ENCODE measurements around the gene COL13A1. TPM values are rescaled to one million over a fixed set of nuclear protein-coding genes. Genes with fewer than 3 reads are reported as not detected.

Gene COL13A1
- total and polyA plus RNA-seq, 4 donors: 3.5 to 32.8 (median 11.5) TPM

- intact Hi-C loops (cut with DNase I): no loop called here
- H3K4me1 ChIP-seq (ENCODE audit: control insufficient read depth in 1 of 2, insufficient read depth in 2 of 2, low read length in 2 of 2): no peaks in the 10 kb centered on the region
- H3K9me3 ChIP-seq (ENCODE audit: control insufficient read depth, low read length): no peaks in the 10 kb centered on the region
- DNase-seq: no peak
- H3K4me3 ChIP-seq (ENCODE audit: low read length in 2 of 2): no peak overlapping the region
- peaks cover 0 to 2% of the 10 kb centered on the region in 2 donors for H3K36me3 ChIP-seq (ENCODE audit: control insufficient read depth in 1 of 2, insufficient read depth in 2 of 2, low read length in 1 of 2)
- no peaks in the 10 kb centered on the region for H3K27me3 ChIP-seq (ENCODE audit: control insufficient read depth in 1 of 2, insufficient read depth in 2 of 2, low read length in 1 of 2)
- WGBS, 2 donors: 86 to 95% methylated on average over 2 of the region's 2 CpGs
- H3K27ac ChIP-seq (ENCODE audit: low read depth in 1 of 2, low read length in 2 of 2): no peak overlapping the region
- ATAC-seq (ENCODE audit: low FRiP score): no peak
These were observed 67.1 kb downstream of the COL13A1 start for GRCh38 chr10:69868821-69869220.

DNA sequence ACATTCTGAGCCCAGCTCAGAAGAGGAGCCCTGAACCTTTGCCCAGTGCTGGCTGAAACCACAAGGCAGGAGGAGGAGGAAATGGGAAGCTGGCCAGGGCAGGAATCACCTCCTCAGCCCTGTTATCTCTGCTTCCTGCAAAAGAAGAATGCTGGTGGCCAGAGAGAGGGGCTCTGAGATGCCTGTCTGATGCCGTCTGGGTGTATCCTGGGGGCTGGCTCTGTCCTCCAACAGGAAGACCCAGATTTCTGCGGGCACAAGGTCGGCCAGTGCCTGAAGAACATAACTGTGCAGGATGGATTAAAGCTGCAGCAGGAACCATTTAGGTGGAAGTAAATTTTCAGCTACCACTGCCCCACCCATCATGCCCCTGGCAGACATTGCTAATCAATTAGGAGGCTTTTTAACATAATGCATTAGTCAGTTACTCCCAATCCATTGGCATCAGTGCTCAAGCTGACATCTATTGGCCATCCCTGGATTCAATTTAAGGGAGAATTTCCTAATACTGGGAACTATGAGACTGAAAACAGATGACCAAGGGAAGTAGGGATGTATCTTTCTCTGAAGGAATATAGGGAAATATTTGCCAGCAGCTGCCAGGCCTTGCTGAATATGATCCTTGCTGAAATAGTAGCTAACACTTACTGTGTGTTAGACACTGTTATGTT, 67.7 kb downstream of the COL13A1 start:
- DNase-seq (no peak), ATAC-seq (ENCODE audit: low FRiP score) (no peak)
- Histone ChIP-seq H3K4me3 (ENCODE audit: low read length in 2 of 2) (no peak overlapping the region), H3K36me3 (ENCODE audit: control insufficient read depth in 1 of 2, insufficient read depth in 2 of 2, low read length in 1 of 2) (peaks cover 0 to 2% of the 10 kb centered on the region in 2 donors), H3K9me3 (ENCODE audit: control insufficient read depth, low read length) (no peaks in the 10 kb centered on the region), H3K27me3 (ENCODE audit: control insufficient read depth in 1 of 2, insufficient read depth in 2 of 2, low read length in 1 of 2) (no peaks in the 10 kb centered on the region), H3K27ac (ENCODE audit: low read depth in 1 of 2, low read length in 2 of 2) (no peak overlapping the region), H3K4me1 (ENCODE audit: control insufficient read depth in 1 of 2, insufficient read depth in 2 of 2, low read length in 2 of 2) (no peaks in the 10 kb centered on the region)
- 90 to 96% methylated on average over 3 of the region's 3 CpGs for WGBS, 2 donors
- intact Hi-C loops (cut with DNase I): no loop called here

DNA sequence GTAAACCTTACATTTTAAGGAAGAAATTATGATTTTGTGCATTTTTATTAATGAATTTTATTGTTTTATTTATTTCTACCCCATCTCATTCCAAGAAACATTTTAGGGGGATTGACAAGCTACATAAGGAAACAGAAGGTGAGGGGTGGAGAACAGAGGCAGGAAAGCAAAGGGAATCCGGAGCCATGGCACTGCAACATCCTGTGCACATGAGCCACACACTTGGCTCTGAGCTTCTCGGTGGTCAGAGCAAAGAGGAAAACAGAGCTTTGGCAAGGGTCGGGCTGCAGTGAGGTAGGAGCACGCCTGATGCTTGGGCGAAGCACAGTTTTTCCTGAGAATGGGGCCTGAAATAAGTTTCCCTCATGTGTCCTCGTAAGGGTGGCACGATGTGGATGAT, 68.9 kb downstream of the COL13A1 start:
- 95% methylated on average over 7 of the region's 7 CpGs for WGBS, 2 donors
- peaks cover 0 to 2% of the 10 kb centered on the region in 2 donors for H3K36me3 ChIP-seq (ENCODE audit: control insufficient read depth in 1 of 2, insufficient read depth in 2 of 2, low read length in 1 of 2)
- ATAC-seq (ENCODE audit: low FRiP score) (no peak), DNase-seq (no peak)
- H3K4me3 ChIP-seq (ENCODE audit: low read length in 2 of 2): no peak overlapping the region
- H3K27me3 ChIP-seq (ENCODE audit: control insufficient read depth in 1 of 2, insufficient read depth in 2 of 2, low read length in 1 of 2): no peaks in the 10 kb centered on the region
- H3K27ac ChIP-seq (ENCODE audit: low read depth in 1 of 2, low read length in 2 of 2): no peak overlapping the region
- no peaks in the 10 kb centered on the region for H3K9me3 ChIP-seq (ENCODE audit: control insufficient read depth, low read length)
- no peaks in the 10 kb centered on the region for H3K4me1 ChIP-seq (ENCODE audit: control insufficient read depth in 1 of 2, insufficient read depth in 2 of 2, low read length in 2 of 2)
- intact Hi-C loops (cut with DNase I): no loop called here

DNA sequence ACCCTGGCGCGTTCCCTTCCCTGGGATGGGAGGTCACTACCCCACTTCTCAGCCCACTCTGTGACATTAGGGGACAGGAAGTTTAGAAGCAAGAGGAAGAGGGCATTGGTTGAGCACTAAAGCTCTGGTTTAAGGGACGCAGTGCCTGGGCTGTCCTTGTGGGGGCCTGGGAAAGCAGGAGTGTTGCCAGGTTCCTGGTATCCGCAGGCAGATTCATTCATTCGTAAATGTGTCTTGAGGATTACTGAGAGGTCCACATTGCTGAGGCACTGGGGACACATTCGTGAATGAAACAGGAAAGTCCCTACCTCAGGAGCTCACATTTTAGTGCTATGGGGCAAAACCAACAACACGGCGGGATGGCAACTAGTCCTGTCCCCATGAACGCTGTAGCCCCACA, 69.4 kb downstream of the COL13A1 start:
- no peak overlapping the region for H3K4me3 ChIP-seq (ENCODE audit: low read length in 2 of 2)
- DNase-seq (no peak), ATAC-seq (ENCODE audit: low FRiP score) (no peak)
- H3K9me3 ChIP-seq (ENCODE audit: control insufficient read depth, low read length): no peaks in the 10 kb centered on the region
- H3K27me3 ChIP-seq (ENCODE audit: control insufficient read depth in 1 of 2, insufficient read depth in 2 of 2, low read length in 1 of 2): no peaks in the 10 kb centered on the region
- H3K36me3 ChIP-seq (ENCODE audit: control insufficient read depth in 1 of 2, insufficient read depth in 2 of 2, low read length in 1 of 2): peaks cover 0 to 2% of the 10 kb centered on the region in 2 donors
- WGBS, 2 donors: 94% methylated on average over 9 of the region's 9 CpGs
- no peaks in the 10 kb centered on the region for H3K4me1 ChIP-seq (ENCODE audit: control insufficient read depth in 1 of 2, insufficient read depth in 2 of 2, low read length in 2 of 2)
- intact Hi-C loops (cut with DNase I): no loop called here
- H3K27ac ChIP-seq (ENCODE audit: low read depth in 1 of 2, low read length in 2 of 2): no peak overlapping the region

GRCh38 chr10:69872323-69872722, 70.6 kb downstream of the COL13A1 start:
- 49 to 73% methylated on average over 2 of the region's 2 CpGs for WGBS, 2 donors
- no peak for ATAC-seq (ENCODE audit: low FRiP score)
- no peaks in the 10 kb centered on the region for H3K27me3 ChIP-seq (ENCODE audit: control insufficient read depth in 1 of 2, insufficient read depth in 2 of 2, low read length in 1 of 2)
- DNase-seq: no peak
- no peaks in the 10 kb centered on the region for H3K4me1 ChIP-seq (ENCODE audit: control insufficient read depth in 1 of 2, insufficient read depth in 2 of 2, low read length in 2 of 2)
- no peak overlapping the region for H3K27ac ChIP-seq (ENCODE audit: low read depth in 1 of 2, low read length in 2 of 2)
- no peaks in the 10 kb centered on the region for H3K9me3 ChIP-seq (ENCODE audit: control insufficient read depth, low read length)
- peaks cover 0 to 2% of the 10 kb centered on the region in 2 donors for H3K36me3 ChIP-seq (ENCODE audit: control insufficient read depth in 1 of 2, insufficient read depth in 2 of 2, low read length in 1 of 2)
- intact Hi-C loops (cut with DNase I): no loop called here
- no peak overlapping the region for H3K4me3 ChIP-seq (ENCODE audit: low read length in 2 of 2)

- H3K4me1 ChIP-seq (ENCODE audit: control insufficient read depth in 1 of 2, insufficient read depth in 2 of 2, low read length in 2 of 2): no peaks in the 10 kb centered on the region
- WGBS, 2 donors: 80 to 96% methylated on average over 4 of the region's 4 CpGs
- peaks cover 0 to 2% of the 10 kb centered on the region in 2 donors for H3K36me3 ChIP-seq (ENCODE audit: control insufficient read depth in 1 of 2, insufficient read depth in 2 of 2, low read length in 1 of 2)
- no peak overlapping the region for H3K27ac ChIP-seq (ENCODE audit: low read depth in 1 of 2, low read length in 2 of 2)
- DNase-seq (no peak), ATAC-seq (ENCODE audit: low FRiP score) (no peak)
- H3K4me3 ChIP-seq (ENCODE audit: low read length in 2 of 2): no peak overlapping the region
- no peaks in the 10 kb centered on the region for H3K9me3 ChIP-seq (ENCODE audit: control insufficient read depth, low read length)
- H3K27me3 ChIP-seq (ENCODE audit: control insufficient read depth in 1 of 2, insufficient read depth in 2 of 2, low read length in 1 of 2): no peaks in the 10 kb centered on the region
- intact Hi-C loops (cut with DNase I): no loop called here
These were observed 71.5 kb downstream of the COL13A1 start for GRCh38 chr10:69873135-69873639.

DNA sequence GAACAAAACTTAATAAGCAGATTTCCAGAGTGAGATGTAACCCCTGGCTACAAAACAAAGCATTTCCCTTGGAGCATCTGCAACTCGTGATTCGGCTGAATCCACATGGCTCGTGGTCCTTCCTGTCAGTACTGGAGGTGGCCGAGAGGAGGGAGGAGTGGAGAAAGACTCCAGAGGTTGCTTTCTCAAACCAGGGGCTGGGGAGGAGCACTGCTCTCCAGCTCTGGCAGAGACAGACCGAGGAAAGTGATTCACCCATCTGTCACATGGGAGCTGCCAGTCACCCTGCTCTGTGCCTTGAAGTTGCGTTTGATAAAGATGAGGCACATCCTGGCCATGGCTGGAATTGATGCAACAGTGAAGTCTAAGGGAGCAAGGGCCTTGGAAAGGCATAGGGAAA, 72.7 kb downstream of the COL13A1 start:
- intact Hi-C loops (cut with DNase I): no loop called here
- H3K4me1 ChIP-seq (ENCODE audit: control insufficient read depth in 1 of 2, insufficient read depth in 2 of 2, low read length in 2 of 2): no peaks in the 10 kb centered on the region
- no peak for DNase-seq
- H3K36me3 ChIP-seq (ENCODE audit: control insufficient read depth in 1 of 2, insufficient read depth in 2 of 2, low read length in 1 of 2): peaks cover 0 to 2% of the 10 kb centered on the region in 2 donors
- no peak for ATAC-seq (ENCODE audit: low FRiP score)
- 77 to 87% methylated on average over 6 of the region's 6 CpGs for WGBS, 2 donors
- no peaks in the 10 kb centered on the region for H3K27me3 ChIP-seq (ENCODE audit: control insufficient read depth in 1 of 2, insufficient read depth in 2 of 2, low read length in 1 of 2)
- no peak overlapping the region for H3K27ac ChIP-seq (ENCODE audit: low read depth in 1 of 2, low read length in 2 of 2)
- H3K4me3 ChIP-seq (ENCODE audit: low read length in 2 of 2): no peak overlapping the region
- H3K9me3 ChIP-seq (ENCODE audit: control insufficient read depth, low read length): no peaks in the 10 kb centered on the region

GRCh38 chr10:69875856-69876255, 74.2 kb downstream of the COL13A1 start:
- 95 to 96% methylated on average over 4 of the region's 4 CpGs for WGBS, 2 donors
- no peaks in the 10 kb centered on the region for H3K4me1 ChIP-seq (ENCODE audit: control insufficient read depth in 1 of 2, insufficient read depth in 2 of 2, low read length in 2 of 2)
- no peaks in the 10 kb centered on the region for H3K36me3 ChIP-seq (ENCODE audit: control insufficient read depth in 1 of 2, insufficient read depth in 2 of 2, low read length in 1 of 2)
- H3K27ac ChIP-seq (ENCODE audit: low read depth in 1 of 2, low read length in 2 of 2): no peak overlapping the region
- ATAC-seq (ENCODE audit: low FRiP score) (no peak), DNase-seq (no peak)
- H3K4me3 ChIP-seq (ENCODE audit: low read length in 2 of 2): no peak overlapping the region
- intact Hi-C loops (cut with DNase I): no loop called here
- H3K27me3 ChIP-seq (ENCODE audit: control insufficient read depth in 1 of 2, insufficient read depth in 2 of 2, low read length in 1 of 2): no peaks in the 10 kb centered on the region
- no peaks in the 10 kb centered on the region for H3K9me3 ChIP-seq (ENCODE audit: control insufficient read depth, low read length)

- H3K27ac ChIP-seq (ENCODE audit: low read depth in 1 of 2, low read length in 2 of 2): no peak overlapping the region
- ATAC-seq (ENCODE audit: low FRiP score) (no peak), DNase-seq (no peak)
- H3K4me1 ChIP-seq (ENCODE audit: control insufficient read depth in 1 of 2, insufficient read depth in 2 of 2, low read length in 2 of 2): no peaks in the 10 kb centered on the region
- no peaks in the 10 kb centered on the region for H3K27me3 ChIP-seq (ENCODE audit: control insufficient read depth in 1 of 2, insufficient read depth in 2 of 2, low read length in 1 of 2)
- no peaks in the 10 kb centered on the region for H3K36me3 ChIP-seq (ENCODE audit: control insufficient read depth in 1 of 2, insufficient read depth in 2 of 2, low read length in 1 of 2)
- intact Hi-C loops (cut with DNase I): no loop called here
- 92 to 94% methylated on average over 8 of the region's 8 CpGs for WGBS, 2 donors
- no peaks in the 10 kb centered on the region for H3K9me3 ChIP-seq (ENCODE audit: control insufficient read depth, low read length)
- no peak overlapping the region for H3K4me3 ChIP-seq (ENCODE audit: low read length in 2 of 2)
These were observed 74.6 kb downstream of the COL13A1 start for GRCh38 chr10:69876286-69876685.
